Germinal center (tissue), 1 donor: Measurements from ENCODE around the gene AGTRAP.
A peak's percentile ranks its signal among the peaks of the same experiment; 100 is the strongest.

Experiments
- DNase-seq: peaks from one replicate; pipeline ENCODE4 v3.0.0; 2012; ENCODE audit warnings: mixed read lengths, low spot score

The AGTRAP gene

DNA sequence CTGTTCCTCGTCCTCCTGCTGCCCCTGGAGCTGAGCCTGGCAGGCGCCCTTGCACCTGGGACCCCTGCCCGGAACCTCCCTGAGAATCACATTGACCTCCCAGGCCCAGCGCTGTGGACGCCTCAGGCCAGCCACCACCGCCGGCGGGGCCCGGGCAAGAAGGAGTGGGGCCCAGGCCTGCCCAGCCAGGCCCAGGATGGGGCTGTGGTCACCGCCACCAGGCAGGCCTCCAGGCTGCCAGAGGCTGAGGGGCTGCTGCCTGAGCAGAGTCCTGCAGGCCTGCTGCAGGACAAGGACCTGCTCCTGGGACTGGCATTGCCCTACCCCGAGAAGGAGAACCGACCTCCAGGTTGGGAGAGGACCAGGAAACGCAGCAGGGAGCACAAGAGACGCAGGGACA is 29.6 kb upstream of the AGTRAP start:
- no peak for DNase-seq

DNA sequence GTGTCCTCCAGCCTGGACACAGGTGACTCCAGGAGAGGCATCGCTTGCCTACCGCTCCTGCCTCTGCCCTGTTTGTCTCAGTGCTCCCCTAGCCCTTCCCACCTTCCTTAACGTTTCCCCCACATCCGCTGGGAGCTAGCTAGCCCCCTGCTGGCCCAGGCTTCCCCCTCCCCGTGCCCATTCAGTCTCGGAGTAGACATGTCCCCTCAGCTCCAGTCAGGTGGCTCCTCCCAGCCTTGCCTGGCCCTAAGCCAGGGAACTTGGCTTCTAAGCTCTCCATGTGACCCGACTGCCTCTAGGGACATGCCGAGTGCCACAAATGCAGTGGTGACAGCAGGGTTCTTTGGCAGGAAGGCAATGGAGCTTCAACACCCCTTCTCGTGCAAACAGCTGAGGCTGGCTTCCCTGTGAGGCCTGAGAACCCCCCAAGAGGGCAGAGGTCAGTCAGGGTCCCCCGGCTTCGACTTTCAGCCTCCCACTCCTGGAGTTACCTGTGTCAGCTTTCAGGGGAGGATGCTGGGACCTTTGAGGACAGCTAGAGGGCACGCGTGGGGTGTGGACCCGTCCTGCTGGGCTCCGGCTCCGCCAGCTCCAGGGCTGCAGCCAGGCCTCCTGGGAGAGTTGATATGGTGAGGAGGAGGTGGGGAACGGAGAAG is 28.2 kb upstream of the AGTRAP start:
- DNase-seq: no peak

DNA sequence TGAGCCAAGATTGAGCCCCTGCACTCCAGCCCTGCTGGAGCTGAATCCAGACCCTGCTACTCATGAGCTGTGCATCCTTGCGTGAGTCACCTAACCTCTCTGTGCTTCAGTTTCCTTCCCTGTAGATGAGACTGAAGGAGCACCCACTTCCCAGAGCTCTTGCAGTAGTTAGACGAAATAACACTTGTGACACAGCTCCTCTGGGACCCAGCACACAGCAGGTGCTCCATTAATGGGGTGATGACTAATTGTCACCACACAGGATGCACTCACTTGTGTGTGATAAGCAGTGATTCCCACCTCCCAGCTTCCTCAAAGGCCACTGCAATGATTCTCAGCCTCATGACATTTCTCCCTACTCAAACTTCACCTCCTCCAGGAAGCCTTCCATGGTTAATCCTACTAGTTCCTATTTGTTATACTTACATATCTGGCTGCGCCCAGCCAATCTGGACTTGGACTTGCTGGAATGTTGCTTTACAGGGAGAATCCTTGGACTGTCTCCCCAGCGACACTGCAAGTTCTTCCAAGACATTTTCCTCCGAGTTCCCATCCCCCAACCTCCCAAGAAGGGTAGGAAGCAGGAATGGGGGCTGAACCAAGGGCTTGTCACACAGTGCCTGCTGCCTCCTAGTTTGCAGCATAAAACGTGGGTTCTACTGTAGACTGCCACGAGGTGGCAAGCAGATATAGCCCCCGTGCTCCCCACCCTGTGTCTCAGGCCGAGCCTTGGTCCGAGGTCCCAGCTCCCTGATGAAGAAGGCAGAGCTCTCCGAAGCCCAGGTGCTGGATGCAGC is 27.2 kb upstream of the AGTRAP start:
- DNase-seq: no peak

DNA sequence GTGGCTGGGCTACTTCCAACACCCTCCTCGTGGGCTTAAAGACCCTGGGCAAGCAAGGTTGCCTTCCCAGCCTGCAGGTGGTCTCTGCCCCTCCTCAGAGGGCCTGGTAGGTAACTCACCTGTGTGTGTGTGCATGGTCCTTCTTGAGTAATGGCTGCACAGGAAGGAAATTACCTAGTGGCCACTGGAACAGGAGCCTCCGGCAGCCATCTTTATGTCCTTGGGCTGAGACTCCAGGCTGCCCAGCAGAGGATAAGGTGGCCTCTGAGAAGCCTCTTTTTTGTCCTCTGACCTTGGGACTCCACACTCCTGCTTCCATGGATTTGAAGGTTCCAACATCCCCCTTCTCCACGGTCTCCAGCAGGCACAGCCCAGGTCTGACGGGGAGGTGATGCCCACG is 24.4 kb upstream of the AGTRAP start:
- no peak for DNase-seq

DNA sequence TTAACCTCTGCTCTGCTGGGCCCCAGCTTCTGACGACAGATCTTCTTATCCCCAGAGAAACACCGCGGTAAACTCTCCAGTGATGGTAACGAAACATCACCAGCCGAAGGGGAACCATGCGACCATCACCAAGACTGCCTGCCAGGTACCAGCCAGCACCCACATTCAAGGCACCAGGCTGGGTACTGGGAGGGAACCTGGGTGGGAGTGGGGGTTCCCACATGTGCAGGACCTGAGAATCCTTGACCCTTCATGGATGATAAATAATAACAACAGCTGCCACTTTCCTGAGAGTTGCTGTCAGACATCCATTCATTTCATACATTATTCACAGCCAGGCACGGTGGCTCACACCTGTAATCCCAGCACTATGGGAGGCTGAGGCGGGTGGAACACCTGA is 23.7 kb upstream of the AGTRAP start:
- DNase-seq: no peak

DNA sequence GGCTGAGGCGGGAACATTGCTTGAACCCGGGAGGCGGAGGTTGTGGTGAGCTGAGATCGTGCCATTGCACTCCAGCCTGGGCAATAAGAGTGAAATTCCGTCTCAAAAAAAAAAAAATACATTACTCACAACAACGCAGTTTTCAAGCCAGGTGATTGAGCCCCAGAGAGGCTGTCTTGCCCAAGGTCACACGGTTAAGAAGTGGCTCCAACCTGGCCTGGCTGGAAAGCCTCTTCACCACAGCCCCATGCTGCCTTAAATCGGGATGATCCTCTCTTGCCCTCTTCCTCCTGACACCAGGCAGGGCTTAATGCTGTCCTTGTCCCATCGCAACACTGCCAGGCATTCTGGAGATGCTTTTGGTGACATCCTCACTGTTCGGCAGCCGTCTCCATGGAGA is 22.8 kb upstream of the AGTRAP start:
- no peak for DNase-seq

DNA sequence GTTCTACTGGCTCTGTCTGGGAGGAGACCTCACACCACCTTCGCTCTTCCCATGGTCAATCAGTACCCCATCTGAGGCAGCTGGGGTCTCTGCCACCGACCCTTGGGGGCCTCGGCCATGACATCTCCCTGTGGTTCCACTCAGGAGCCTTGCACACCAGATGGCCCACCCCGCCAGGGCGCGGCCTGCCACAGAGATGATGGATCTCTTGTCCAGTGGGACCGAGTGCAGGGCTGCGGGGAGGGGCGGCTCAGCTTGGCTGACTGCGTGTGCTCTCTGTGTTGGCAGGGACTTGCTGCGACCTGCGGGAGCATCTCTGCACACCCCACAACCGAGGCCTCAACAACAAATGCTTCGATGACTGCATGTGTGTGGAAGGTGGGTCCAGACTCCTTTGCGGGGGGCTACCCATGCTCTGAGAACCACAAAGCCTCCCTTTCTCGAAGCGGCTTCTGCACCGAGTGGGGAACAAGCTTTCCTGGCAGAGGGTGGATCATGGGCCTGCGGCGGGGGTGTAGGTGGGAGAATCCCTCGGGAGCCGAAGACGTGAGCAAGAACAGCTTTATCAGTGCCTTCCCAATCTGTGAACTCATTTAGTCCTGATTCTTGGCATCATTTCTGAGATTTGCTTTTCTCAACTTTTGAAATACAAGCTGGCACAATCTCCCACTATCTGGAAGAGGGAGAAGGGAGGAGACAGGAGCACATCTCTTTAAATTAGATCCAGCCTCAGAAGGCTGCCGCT is 20.9 kb upstream of the AGTRAP start:
- DNase-seq: no peak

DNA sequence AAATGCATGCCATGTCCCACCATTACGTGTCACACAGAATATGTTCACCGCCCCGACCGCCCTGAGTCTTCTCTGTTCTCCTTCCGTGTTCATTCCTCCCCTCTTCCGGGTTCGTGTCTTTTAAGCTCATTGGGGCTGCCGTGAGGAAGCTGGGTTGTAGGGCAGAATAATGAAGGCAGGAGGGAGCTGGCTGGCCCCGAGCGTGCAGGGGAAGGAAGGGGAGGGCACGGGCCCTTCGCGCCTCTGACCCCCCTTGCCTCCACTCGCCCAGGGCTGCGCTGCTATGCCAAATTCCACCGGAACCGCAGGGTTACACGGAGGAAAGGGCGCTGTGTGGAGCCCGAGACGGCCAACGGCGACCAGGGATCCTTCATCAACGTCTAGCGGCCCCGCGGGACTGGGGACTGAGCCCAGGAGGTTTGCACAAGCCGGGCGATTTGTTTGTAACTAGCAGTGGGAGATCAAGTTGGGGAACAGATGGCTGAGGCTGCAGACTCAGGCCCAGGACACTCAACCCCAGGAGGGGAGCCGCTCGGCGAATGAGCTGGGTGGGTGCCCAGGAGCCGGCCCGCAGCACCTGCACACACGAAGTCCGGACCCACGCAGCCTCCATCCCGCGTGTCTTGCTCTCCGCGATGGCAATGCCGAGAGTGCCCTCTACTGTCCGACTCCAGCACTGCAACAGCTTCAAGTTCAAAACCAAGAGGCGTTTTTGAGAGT is 16.5 kb upstream of the AGTRAP start:
- peak; percentile 88 for DNase-seq

DNA sequence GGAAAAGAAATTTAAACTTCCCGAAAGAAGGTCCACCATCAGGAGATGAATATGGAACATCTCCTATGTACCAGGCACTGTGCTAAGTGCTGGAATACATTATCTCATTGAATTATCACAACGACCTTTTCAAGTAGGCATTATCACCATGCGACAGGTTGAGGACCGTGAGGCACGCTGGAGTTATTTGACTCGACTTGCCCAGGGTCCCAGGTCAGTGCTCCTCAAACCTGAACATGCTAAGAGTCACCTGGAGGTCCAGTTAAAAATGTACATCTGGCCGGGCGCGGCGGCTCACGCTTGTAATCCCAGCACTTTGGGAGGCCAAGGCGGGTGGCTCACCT is 15.9 kb upstream of the AGTRAP start:
- no peak for DNase-seq

DNA sequence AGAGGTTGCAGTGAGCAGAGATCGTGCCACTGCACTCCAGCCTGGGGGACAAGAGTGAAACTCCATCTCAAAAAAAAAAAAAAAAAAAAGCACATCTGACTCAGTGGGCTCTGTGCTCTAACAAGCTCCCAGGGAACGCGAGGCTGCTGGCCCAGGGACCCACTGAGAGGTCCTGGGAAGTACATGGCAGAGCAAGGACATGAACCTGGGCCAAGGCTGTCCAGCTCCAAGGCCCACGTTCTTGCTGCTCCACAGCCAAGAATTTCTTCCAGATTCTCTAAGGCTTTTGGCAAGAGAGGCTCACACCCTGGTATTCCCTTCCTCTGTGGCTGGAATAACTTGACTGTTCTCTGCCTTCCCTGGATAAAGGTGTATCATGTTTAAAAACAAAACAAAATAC is 15.4 kb upstream of the AGTRAP start:
- no peak for DNase-seq

DNA sequence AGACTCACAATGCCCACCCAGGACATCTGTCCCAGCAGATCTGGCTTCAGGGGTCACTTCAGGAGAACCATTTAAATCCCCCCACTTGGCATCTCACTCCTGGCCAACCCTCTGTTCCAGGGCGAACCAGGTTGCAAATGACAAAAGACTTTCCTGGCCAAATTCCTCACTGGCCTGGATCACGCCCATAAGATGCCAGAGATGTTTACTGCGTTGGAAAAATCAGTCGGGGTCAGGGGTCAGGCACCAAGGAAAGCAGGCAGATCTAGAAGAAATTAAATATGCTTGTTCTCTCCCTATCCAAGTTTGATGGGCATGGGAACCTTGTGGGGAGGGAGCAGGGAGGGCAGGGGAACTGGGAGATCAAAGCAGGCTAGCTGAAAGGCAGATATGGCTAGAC is 14.6 kb upstream of the AGTRAP start:
- DNase-seq: no peak

DNA sequence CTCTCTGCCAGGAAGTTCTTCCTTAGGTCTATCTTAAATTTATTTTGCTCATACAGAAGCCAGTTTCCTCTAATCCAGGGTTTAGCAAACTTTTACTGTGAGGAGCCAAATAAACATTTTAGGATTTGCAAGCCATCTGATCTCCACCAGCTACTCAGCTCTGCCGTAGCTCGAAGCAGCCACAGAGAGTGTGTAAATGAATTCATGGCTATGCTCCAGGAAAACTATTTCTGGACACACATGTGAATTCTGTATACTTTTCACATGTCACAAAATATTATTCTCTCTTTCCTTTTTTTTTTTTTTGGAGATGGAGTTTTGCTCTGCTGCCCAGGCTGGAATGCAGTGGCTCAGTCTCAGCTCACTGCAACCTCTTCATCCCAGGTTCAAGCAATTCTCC is 13.4 kb upstream of the AGTRAP start:
- no peak for DNase-seq

DNA sequence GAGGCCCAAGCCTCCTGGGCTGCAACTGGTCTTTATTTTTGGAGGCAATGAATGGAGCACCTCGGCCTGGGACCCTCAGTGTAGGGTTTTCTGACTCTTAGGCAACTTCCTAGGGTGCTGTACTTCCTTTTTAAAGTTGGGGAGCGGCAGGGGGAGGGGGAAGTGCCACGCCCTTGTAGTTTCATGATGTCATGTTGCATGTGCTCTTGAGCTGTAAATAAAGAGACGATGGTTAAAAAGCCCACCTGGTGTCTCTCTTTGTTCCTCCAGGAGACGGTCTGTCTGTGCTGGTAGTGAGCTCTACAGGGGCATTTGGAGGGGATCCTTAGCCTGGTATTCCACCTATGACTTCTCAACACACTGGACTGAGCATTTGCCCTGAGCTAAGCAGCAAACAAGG is 10.3 kb upstream of the AGTRAP start:
- no peak for DNase-seq

DNA sequence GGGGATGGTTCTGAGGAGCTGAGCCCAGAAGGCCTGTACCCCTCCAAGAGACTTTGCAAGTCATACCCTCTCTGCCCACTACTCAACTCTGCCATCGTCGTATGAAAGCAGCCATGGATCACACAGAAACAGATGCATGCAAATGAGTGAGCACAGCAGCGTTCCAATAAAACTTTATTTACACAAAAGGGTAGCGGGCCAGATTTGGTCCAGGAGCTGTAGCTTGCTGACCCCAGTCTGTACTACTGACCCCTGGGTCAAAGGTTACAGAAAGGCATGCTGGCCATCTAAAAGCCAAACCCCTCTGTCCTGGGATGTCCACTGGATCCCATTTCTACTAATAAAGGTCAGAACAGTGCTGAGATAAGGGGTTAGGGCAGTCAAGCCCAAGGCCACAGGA is 8.8 kb upstream of the AGTRAP start:
- no peak for DNase-seq

DNA sequence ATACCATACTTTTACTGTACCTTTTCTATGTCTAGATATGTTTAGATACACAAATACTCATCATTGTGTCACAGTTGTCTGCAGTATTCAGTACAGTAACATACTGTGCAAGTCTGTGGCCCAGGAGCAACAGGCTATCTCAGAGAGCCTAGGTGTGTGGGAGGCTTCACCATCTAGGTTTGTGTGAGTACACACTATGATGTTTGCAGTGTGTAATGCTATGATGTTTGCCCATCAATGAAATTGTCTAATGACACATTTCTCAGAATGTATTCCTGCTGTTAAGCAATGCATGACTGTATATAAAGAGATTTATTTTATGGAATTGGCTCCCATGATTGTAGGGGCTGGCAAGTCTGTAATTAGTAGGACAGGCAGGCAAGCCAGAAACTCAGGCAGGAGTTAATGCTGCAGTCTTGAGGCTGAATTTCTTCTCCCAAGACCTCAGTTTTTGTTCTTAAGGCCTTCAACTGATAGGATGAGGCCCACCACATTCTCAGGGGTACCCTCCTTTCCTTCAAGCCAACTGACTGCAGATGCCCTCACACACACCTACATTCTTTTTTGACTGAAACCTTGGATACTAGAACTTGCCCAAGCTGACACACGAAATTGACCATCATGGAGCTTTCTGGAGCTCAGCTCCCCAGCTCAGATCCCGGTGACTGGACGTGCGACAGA is 7.7 kb upstream of the AGTRAP start:
- DNase-seq: no peak

DNA sequence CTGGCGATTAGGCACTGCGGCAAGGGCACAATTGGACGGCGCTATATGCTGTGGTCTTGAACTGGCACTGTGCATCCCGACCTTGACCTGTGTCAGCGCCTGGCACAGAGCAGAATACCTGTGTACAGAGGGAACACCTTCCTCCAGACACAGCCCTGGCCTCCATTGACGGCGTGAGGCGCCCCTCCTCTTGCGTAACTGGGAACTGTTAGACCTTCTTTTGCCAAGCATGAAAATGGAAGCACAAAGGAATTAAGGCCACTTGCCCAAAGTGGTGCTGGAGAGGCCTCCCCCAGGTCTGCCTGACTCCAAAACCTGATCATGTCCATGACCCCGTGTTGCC is 6.8 kb upstream of the AGTRAP start:
- no peak for DNase-seq

DNA sequence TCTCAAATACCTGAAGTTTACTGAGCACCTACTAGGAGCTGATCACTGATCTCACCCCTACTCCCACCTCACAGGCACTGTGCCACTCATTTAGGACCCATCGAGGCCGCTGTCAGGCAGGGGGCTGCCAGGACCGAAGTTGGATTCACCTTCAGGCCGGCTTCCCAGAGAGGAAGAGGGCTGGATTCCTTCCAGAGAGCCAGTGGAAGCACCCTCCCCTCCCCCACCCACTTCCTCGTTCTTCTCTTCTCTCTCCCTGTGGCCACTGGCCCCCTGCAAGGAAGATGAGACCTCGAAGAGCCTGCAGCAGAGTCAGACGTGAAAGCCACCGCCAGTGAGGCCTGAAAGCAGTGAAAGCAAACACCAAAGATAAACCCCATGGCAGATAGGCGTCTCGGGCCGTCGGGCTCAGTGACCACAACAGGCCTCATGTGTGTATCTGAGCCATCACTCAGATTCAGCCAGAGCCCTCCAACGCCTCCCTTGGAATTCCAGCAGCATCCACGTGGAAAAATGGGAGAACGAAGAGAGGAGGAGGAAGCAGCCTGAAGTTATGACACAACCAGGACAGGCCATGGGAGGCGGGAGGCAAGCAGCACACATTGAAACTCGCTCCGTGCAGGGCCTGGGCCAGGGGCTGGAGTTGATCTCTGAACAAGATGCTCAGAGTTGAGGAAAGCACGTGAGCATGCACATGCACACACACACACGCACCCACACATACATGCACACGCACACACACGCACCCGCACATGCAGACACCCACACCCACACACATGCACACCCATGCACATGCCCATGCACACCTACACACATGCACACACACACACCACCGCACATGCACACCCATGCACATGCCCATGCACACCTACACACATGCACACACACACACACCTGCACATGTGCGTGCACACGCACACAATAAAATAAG is 6.2 kb upstream of the AGTRAP start:
- DNase-seq: no peak

DNA sequence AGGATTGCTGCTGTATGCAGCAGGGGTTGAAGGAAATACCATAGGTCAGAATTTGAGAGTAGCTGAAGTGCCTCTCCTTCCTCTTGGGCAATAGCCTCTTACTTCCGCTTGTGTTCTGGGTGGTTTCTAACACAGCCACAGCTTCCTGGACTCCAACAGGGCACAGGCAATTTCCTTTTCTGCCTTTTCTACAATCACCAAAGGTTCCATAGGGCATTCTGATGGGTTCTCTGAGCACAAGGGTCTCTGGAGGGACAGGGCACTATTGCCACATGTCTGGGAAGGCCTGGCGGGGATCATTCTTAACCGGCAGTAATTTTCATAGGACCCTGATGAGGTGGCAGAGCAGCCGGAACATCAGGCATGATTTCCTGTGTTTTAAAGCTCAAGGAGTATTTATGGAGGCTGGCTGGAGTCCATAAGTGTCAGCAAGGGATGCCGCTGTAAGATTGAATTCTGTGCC is 5.5 kb upstream of the AGTRAP start:
- DNase-seq: peak; percentile 73

DNA sequence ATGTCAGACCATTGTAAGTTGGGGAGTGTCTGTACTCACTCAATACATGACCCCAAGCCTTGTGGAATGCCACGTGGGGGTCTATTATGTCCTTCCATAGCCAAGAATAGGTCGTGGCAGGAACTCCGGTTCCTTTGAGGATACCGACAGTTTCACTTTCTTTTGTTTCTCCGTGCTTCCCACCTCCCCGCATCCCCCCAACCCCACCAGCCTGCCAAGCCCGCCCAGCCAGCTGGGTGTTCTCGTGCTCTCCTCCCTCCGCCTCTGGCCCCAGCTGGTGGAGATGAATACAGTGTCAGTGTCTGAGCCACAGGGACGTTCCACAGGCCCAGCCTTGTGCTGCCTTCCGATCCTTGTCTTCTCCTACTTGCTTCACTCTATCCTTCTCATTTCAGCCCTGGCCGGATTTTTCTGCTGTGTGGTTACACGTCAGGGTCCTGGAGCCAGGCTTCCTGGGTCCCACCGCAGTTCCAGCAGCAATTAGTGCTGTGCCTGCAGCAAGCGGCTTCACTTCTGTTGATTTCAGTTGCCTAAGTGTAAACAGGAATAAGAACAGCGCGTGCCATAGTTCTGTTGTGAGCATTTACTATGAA is 4.1 kb upstream of the AGTRAP start:
- DNase-seq: no peak

DNA sequence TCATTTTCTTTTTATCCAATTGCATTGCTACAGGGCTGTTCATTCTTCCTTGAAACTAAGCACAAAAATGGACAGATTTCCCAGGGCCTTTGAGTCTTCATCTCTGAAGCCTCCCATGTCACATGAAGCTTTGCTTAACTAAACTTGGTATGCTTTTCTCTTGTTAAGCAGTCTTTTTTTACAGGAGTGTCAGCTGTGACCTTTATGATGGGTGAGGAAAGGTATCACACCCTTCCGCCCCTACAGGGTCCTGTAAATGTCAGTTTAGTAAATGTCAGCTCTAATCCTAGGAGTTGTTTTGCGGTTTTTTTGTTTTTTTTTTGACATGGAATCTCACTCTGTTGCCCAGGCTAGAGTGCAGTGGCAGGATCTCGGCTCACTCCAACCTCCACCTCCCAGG is 2.6 kb upstream of the AGTRAP start:
- no peak for DNase-seq

DNA sequence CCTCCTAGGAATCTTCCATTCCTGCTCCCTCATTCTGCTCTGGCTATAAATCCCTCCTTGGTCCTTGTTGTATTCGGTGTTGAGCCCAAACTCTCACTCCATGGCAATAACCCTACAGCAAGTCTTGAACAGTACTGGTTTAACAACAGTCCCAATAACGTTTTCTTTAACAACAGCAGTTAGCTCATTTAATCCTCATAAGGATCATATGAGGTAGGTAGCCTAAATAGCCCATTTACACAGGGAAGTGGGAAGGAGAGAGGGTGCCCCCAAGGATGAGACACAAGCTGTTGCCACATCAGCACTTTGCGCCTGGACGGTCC is 444 bp upstream of the AGTRAP start:
- no peak for DNase-seq
